Endothelial cell (in vitro differentiated cells): Measurements from ENCODE around the gene CAPN1. TPM values are rescaled to one million over a fixed set of nuclear protein-coding genes. Genes with fewer than 3 reads are reported as not detected.
"Not testable (repeated sequence)": the region's sequence is repeated elsewhere in the genome, so short reads cannot be mapped to it uniquely, and the experiment has no call there.

Source experiments
- DNase-seq: peaks from one replicate; pipeline ENCODE4 v3.0.0; 2021; ENCODE audit warnings: low spot score
- H3K27ac Mint-ChIP-seq: one replicate; pipeline ENCODE4 v1.8.0; 2021; ENCODE audit warnings: mixed read lengths, inconsistent platforms; ENCODE audit not compliant: unreplicated experiment
- H3K27me3 Mint-ChIP-seq: one replicate; pipeline ENCODE4 v1.8.0; 2021; ENCODE audit warnings: mild to moderate bottlenecking, moderate library complexity, mixed read lengths, inconsistent platforms; ENCODE audit not compliant: unreplicated experiment
- H3K36me3 Mint-ChIP-seq: one replicate; pipeline ENCODE4 v1.8.0; 2021; ENCODE audit warnings: mild to moderate bottlenecking, low read depth, mixed read lengths, inconsistent platforms; ENCODE audit not compliant: unreplicated experiment
- H3K4me1 Mint-ChIP-seq: one replicate; pipeline ENCODE4 v1.8.0; 2021; ENCODE audit warnings: mild to moderate bottlenecking, mixed read lengths, inconsistent platforms; ENCODE audit not compliant: unreplicated experiment
- H3K4me3 Mint-ChIP-seq: one replicate; pipeline ENCODE4 v1.8.0; 2021; ENCODE audit warnings: mild to moderate bottlenecking, mixed read lengths, inconsistent platforms; ENCODE audit not compliant: unreplicated experiment
- H3K9me3 Mint-ChIP-seq: one replicate; pipeline ENCODE4 v1.8.0; 2021; ENCODE audit warnings: mixed read lengths, inconsistent platforms; ENCODE audit not compliant: unreplicated experiment
- CTCF ChIP-seq: fragments of 200-600 bp; sonication (generic); IDR thresholded peaks from one replicate; pipeline ENCODE4 v1.5.0; 2021; ENCODE audit warnings: antibody characterized with exemption; ENCODE audit not compliant: unreplicated experiment
- total RNA-seq: library from RNA; stranded (reverse); fragmentation: NEBNext Ultra II Directional; extraction: Animal tissue kit (Norgen Biotek cat#: 25700); gene quantifications from one replicate; pipeline ENCODE4 v1.2.1, GENCODE V29; 2021; ENCODE audit not compliant: unreplicated experiment

CAPN1 gene
- total RNA-seq, 1 donor from 2014 or later, result 148 TPM

DNA sequence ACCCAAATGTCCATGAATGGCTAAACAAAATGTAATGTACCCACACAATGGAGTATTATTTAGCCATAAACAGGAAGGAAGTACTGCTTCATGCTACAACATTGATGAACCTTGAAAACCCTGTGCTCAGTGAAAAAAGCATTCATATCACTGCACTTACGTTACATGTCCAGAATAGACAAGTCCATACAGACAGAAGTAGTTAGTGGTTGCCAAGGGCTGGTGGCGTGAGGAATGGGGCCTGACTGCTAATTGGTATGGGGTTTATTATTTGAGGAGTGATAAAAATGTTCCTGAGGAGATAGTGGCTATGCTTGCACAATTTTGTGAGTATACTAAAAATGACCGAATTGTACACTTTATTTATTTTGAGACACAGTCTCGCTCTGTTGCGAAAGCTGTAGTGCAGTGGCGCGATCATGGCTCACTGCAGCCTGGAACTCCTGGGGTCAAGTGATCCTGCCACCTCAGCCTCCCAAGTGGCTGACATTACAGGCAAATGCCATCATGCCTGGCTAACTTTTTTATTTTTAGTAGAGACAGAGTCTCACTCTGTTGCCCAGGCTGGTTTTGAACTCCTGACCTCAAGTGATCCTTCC lies 39.7 kb upstream of the CAPN1 start:
- Mint-ChIP-seq H3K27me3 (peaks cover 4% of the 10 kb centered on the region), H3K9me3 (no peaks in the 10 kb centered on the region), H3K36me3 (no peaks in the 10 kb centered on the region), H3K4me3 (no peak overlapping the region), H3K27ac (no peak overlapping the region), H3K4me1 (no peaks in the 10 kb centered on the region)
- no peak for TF ChIP-seq CTCF
- no peak for DNase-seq

DNA sequence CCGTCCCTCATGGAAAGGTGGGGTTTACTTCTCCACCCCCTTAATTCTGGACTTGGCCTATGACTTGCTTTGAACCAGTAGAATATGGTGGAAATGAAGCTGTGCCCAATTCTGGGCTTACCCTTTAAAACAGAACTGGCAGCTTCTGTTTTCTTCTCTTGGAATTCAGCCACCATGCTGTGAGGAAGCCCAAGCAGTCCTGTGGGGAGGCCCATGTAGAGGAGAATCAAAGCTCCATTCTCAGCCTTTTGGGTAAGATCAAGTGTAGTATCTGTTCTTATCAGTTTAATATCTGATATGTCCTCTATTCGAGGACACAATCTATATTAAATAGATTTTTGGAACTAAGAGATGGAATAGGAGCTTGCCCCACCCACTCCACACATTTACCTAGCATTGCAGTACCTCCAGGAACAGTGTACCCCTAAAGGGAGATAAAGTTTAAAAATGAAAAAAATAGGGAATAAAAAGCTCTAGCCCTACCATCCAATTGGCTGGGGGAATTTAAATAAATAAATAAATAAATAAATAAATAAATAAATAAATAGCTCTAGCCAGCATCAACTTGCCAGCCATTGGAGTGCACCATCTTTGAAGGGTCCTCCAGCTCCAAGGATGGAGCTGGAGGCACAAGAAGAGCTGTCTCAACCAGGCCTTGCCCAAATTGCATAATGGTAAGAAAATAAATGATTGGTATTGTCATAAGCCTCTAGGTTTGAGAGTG lies 34.2 kb upstream of the CAPN1 start:
- H3K27me3 Mint-ChIP-seq, result no peaks in the 10 kb centered on the region
- H3K9me3 Mint-ChIP-seq, result no peaks in the 10 kb centered on the region
- no peaks in the 10 kb centered on the region for H3K4me1 Mint-ChIP-seq
- H3K36me3 Mint-ChIP-seq, result no peaks in the 10 kb centered on the region
- no peak for DNase-seq
- TF ChIP-seq CTCF, result no peak
- no peak overlapping the region for H3K27ac Mint-ChIP-seq
- H3K4me3 Mint-ChIP-seq, result no peak overlapping the region

DNA sequence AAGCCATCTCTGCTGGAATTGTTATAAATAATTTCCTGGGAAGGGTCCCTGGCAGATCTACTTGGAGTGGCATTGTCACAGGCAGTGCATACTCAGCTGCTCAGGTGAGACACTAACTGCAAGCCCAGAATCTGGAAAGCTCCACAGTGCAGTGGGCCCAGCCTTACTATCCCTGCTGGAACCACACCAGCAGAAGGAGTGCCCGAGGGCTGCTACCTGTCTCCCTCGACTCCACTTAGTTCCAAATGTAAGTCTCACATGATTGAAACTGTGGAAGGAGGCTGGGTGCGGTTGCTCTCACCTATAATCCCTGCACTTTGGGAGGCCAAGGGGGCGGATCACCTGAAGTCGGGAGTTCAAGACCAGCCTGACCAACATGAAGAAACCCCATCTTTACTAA lies 33.1 kb upstream of the CAPN1 start:
- Mint-ChIP-seq H3K4me3 (no peak overlapping the region), H3K27ac (no peak overlapping the region), H3K27me3 (no peaks in the 10 kb centered on the region), H3K9me3 (no peaks in the 10 kb centered on the region), H3K36me3 (no peaks in the 10 kb centered on the region), H3K4me1 (no peaks in the 10 kb centered on the region)
- no peak for TF ChIP-seq CTCF
- DNase-seq, result no peak

GRCh38 chr11:65150131-65150508 lies 31.6 kb upstream of the CAPN1 start:
- not testable (repeated sequence) for H3K4me3 Mint-ChIP-seq

GRCh38 chr11:65150509-65151299 lies 31.0 kb upstream of the CAPN1 start:
- Mint-ChIP-seq H3K9me3 (no peaks in the 10 kb centered on the region), H3K36me3 (no peaks in the 10 kb centered on the region), H3K27me3 (no peaks in the 10 kb centered on the region), H3K27ac (no peak overlapping the region), H3K4me1 (no peaks in the 10 kb centered on the region), H3K4me3 (no peak overlapping the region)
- no peak for DNase-seq
- TF ChIP-seq CTCF, result no peak

More at GRCh38 chr11:65150131-65150508, 31.6 kb upstream of the CAPN1 start:
- H3K9me3 Mint-ChIP-seq, H3K4me1 Mint-ChIP-seq, H3K27ac Mint-ChIP-seq, DNase-seq, H3K27me3 Mint-ChIP-seq, H3K36me3 Mint-ChIP-seq: not testable (repeated sequence)
